Measurements from ENCODE around the gene UCN. TPM values are rescaled to one million over a fixed set of nuclear protein-coding genes. Genes with fewer than 3 reads are reported as not detected.

Gene UCN, protein sequence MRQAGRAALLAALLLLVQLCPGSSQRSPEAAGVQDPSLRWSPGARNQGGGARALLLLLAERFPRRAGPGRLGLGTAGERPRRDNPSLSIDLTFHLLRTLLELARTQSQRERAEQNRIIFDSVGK
- 1 to 10 TPM; 1.6 to 3.6 (median 2.4) TPM for total RNA-seq
- total RNA-seq (2013) = 2.3 TPM

GRCh38 chr2:27308359-27308881 lies at the start of gene UCN:
UCN (minus strand) TSS chr2:27308445; CDS start chr2:27307895, 550 bp downstream.
- Mint-ChIP-seq H3K27ac (no peak within 1 kb of the TSS), H3K36me3 (no peaks in the 10 kb centered on the region), H3K9me3 (no peaks in the 10 kb centered on the region), H3K4me1 (peaks cover 0 to 12% of the 10 kb centered on the region in 2 donors), H3K4me3 (peak within 1 kb of the TSS; percentile 63), H3K27me3 (ENCODE audit: low read depth in 2 of 2) (peaks cover 5 to 6% of the 10 kb centered on the region in 2 donors)
- peaks cover 17% of the 10 kb centered on the region for H3K4me1 ChIP-seq (ENCODE audit: control insufficient read depth, insufficient read depth, low read length)
- peaks cover 4% of the 10 kb centered on the region for H3K36me3 ChIP-seq (ENCODE audit: control insufficient read depth, insufficient read depth, low read length)
- peaks cover 11% of the 10 kb centered on the region for H3K27me3 ChIP-seq (ENCODE audit: control insufficient read depth, insufficient read depth, low read length)
- no peak within 1 kb of the TSS for H3K27ac ChIP-seq (ENCODE audit: low read length)
- TF ChIP-seq, protein P1, sequence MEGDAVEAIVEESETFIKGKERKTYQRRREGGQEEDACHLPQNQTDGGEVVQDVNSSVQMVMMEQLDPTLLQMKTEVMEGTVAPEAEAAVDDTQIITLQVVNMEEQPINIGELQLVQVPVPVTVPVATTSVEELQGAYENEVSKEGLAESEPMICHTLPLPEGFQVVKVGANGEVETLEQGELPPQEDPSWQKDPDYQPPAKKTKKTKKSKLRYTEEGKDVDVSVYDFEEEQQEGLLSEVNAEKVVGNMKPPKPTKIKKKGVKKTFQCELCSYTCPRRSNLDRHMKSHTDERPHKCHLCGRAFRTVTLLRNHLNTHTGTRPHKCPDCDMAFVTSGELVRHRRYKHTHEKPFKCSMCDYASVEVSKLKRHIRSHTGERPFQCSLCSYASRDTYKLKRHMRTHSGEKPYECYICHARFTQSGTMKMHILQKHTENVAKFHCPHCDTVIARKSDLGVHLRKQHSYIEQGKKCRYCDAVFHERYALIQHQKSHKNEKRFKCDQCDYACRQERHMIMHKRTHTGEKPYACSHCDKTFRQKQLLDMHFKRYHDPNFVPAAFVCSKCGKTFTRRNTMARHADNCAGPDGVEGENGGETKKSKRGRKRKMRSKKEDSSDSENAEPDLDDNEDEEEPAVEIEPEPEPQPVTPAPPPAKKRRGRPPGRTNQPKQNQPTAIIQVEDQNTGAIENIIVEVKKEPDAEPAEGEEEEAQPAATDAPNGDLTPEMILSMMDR (IDR thresholded peaks at IDR 0.05) = no peak
- no peak for ATAC-seq
- WGBS (ENCODE audit: insufficient coverage) = 97% methylated on average over 25 of the region's 25 CpGs
- no peak within 1 kb of the TSS for H3K4me3 ChIP-seq (ENCODE audit: low read length)
- no peak for DNase-seq
- H3K9me3 ChIP-seq (ENCODE audit: control insufficient read depth, insufficient read depth, low read length) = no peaks in the 10 kb centered on the region
- intact Hi-C loops (cut with micrococcal nuclease) = no loop called here

DNA sequence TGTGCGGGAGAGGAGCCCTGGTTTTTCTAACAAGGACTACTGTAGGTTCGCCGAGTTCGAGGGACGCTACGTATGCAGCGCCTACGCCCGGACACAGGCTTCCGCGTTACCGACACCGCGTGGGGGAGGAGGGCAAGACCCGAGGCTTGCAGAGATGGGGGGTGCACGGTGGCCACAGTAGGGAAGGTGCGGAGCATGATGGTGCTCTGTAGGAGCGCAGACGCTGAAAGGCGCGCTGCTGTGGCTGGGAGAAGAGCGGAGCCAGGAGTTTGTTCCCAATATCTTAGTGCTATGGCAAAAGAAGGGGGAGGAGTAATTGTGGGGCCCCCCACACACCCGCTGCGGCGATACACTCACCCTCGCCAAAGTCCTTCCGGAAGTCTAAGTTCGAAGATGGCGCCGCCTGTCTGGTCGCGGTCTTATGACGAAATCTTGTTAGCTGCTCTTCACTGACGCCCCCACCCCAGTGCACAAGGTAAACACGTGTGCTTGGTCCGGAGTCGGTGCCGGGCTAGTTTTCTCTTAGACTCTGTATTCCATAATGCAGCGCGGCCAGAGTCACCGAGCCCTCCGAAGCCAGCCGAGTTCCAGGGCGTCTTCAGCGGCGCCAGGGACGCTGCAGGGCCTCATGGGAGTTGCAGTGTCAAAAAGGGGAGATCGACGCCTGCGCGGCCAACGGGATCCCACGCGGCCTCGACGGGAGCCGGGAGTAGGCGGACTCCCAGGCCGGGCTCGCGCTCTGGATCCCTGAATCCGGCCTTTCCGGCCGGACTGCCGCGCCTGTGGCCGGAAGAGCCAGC lies 48.3 kb upstream of the UCN start, which contains the start of gene GTF3C2:
GTF3C2 (minus strand) TSS at position 383 of the 800 bp plus-strand sequence. CDS start 13,210 bp downstream, outside the sequence.
- Histone ChIP-seq H3K36me3 (ENCODE audit: control insufficient read depth, insufficient read depth, low read length) (no peaks in the 10 kb centered on the region), H3K27me3 (ENCODE audit: control insufficient read depth, insufficient read depth, low read length) (no peaks in the 10 kb centered on the region), H3K4me1 (ENCODE audit: control insufficient read depth, insufficient read depth, low read length) (peaks cover 25% of the 10 kb centered on the region), H3K9me3 (ENCODE audit: control insufficient read depth, insufficient read depth, low read length) (no peaks in the 10 kb centered on the region), H3K4me3 (ENCODE audit: low read length) (peak within 1 kb of the TSS; percentile 72), H3K27ac (ENCODE audit: low read length) (peak within 1 kb of the TSS; percentile 96)
- peak; percentile 89 to 97 for DNase-seq
- under 1% methylated on average over 67 of the region's 67 CpGs for WGBS (ENCODE audit: insufficient coverage)
- no peaks in the 10 kb centered on the region for H3K36me3 Mint-ChIP-seq
- no peaks in the 10 kb centered on the region for H3K27me3 Mint-ChIP-seq (ENCODE audit: low read depth in 2 of 2)
- intact Hi-C loops (cut with micrococcal nuclease) = loop anchor here (1.0 to 5.0 kb wide), 5 partner anchors 14 to 144 kb away; partner anchors contain the start of genes ATRAID, EIF2B4, IFT172 and MPV17
- peak within 1 kb of the TSS; percentile 98 to 100 for H3K27ac Mint-ChIP-seq
- ATAC-seq = peak; percentile 82 to 92 (median 83)
- peak within 1 kb of the TSS; percentile 99 for H3K4me3 Mint-ChIP-seq
- TF ChIP-seq, protein P1 (IDR thresholded peaks at IDR 0.05) = no peak
- H3K9me3 Mint-ChIP-seq = no peaks in the 10 kb centered on the region
- peaks cover 41 to 45% of the 10 kb centered on the region in 2 donors for H3K4me1 Mint-ChIP-seq

GRCh38 chr2:27356056-27356381 lies 47.8 kb upstream of the UCN start:
- Histone ChIP-seq H3K4me1 (ENCODE audit: control insufficient read depth, insufficient read depth, low read length) (peaks cover 25% of the 10 kb centered on the region), H3K9me3 (ENCODE audit: control insufficient read depth, insufficient read depth, low read length) (no peaks in the 10 kb centered on the region), H3K4me3 (ENCODE audit: low read length) (peak overlapping the region; percentile 72), H3K36me3 (ENCODE audit: control insufficient read depth, insufficient read depth, low read length) (no peaks in the 10 kb centered on the region), H3K27ac (ENCODE audit: low read length) (peak overlapping the region; percentile 96), H3K27me3 (ENCODE audit: control insufficient read depth, insufficient read depth, low read length) (no peaks in the 10 kb centered on the region)
- peak overlapping the region; percentile 98 to 100 for H3K27ac Mint-ChIP-seq
- peaks cover 44 to 48% of the 10 kb centered on the region in 2 donors for H3K4me1 Mint-ChIP-seq
- peak overlapping the region; percentile 99 for H3K4me3 Mint-ChIP-seq
- intact Hi-C loops (cut with micrococcal nuclease) = loop anchor here (1.0 to 5.0 kb wide), 5 partner anchors 14 to 144 kb away; partner anchors contain the start of genes ATRAID, EIF2B4, IFT172 and MPV17
- TF ChIP-seq, protein P1 (IDR thresholded peaks at IDR 0.05) = no peak
- no peaks in the 10 kb centered on the region for H3K9me3 Mint-ChIP-seq
- no peaks in the 10 kb centered on the region for H3K27me3 Mint-ChIP-seq (ENCODE audit: low read depth in 2 of 2)
- H3K36me3 Mint-ChIP-seq = no peaks in the 10 kb centered on the region
- ATAC-seq (peak; percentile 34 to 48 (median 38)), DNase-seq (no peak)
- WGBS (ENCODE audit: insufficient coverage) = 0% methylated on average over 12 of the region's 12 CpGs

All from natural killer cell (primary cell).